KOPT-K1 (cell line): Measurements from ENCODE around the gene NRXN3.

ENCODE experiments used
- H3K27ac ChIP-seq: fragments of 200-600 bp; sonication (generic); 2 replicates; pipeline ENCODE4 v1.5.1; 2016; ENCODE audit warnings: antibody characterized with exemption, mild to moderate bottlenecking, low read depth, low read length; ENCODE audit not compliant: poor library complexity, severe bottlenecking
- H3K36me3 ChIP-seq: fragments of 200-600 bp; sonication (generic); 2 replicates; pipeline ENCODE4 v1.5.1; 2017; ENCODE audit warnings: antibody characterized with exemption, mild to moderate bottlenecking, low read length, moderate library complexity; ENCODE audit not compliant: insufficient read depth
- H3K9me3 ChIP-seq: fragments of 200-600 bp; sonication (generic); 2 replicates; pipeline ENCODE4 v1.5.1; 2017; ENCODE audit warnings: antibody characterized with exemption, low read length, mild to moderate bottlenecking; ENCODE audit not compliant: insufficient read depth, poor library complexity, severe bottlenecking

Gene NRXN3

GRCh38 chr14:78593949-78594348 lies 423.8 kb downstream of the NRXN3 start:
- no peak overlapping the region for H3K27ac ChIP-seq

GRCh38 chr14:78595797-78596196 lies 425.6 kb downstream of the NRXN3 start:
- Histone ChIP-seq H3K9me3 (no peaks in the 10 kb centered on the region), H3K36me3 (no peaks in the 10 kb centered on the region), H3K27ac (no peak overlapping the region)

More at GRCh38 chr14:78593949-78594348, 423.8 kb downstream of the NRXN3 start:
- Histone ChIP-seq H3K9me3 (no peaks in the 10 kb centered on the region), H3K36me3 (no peaks in the 10 kb centered on the region)

GRCh38 chr14:78598046-78598920 lies 428.1 kb downstream of the NRXN3 start:
- Histone ChIP-seq H3K36me3 (no peaks in the 10 kb centered on the region), H3K27ac (no peak overlapping the region), H3K9me3 (no peaks in the 10 kb centered on the region)

GRCh38 chr14:78605025-78605762 lies 435.0 kb downstream of the NRXN3 start:
- Histone ChIP-seq H3K27ac (no peak overlapping the region), H3K36me3 (no peaks in the 10 kb centered on the region), H3K9me3 (no peaks in the 10 kb centered on the region)

GRCh38 chr14:78605897-78606500 lies 435.8 kb downstream of the NRXN3 start:
- H3K27ac ChIP-seq = no peak overlapping the region
- no peaks in the 10 kb centered on the region for H3K36me3 ChIP-seq
- H3K9me3 ChIP-seq = no peaks in the 10 kb centered on the region

GRCh38 chr14:78608998-78609787 lies 439.0 kb downstream of the NRXN3 start:
- Histone ChIP-seq H3K27ac (no peak overlapping the region), H3K9me3 (no peaks in the 10 kb centered on the region), H3K36me3 (no peaks in the 10 kb centered on the region)

- Histone ChIP-seq H3K9me3 (no peaks in the 10 kb centered on the region), H3K36me3 (no peaks in the 10 kb centered on the region), H3K27ac (no peak overlapping the region)
Measured at GRCh38 chr14:78610994-78611393, 440.8 kb downstream of the NRXN3 start.

GRCh38 chr14:78611796-78612571 lies 441.8 kb downstream of the NRXN3 start:
- Histone ChIP-seq H3K36me3 (no peaks in the 10 kb centered on the region), H3K27ac (no peak overlapping the region), H3K9me3 (no peaks in the 10 kb centered on the region)

- Histone ChIP-seq H3K9me3 (no peaks in the 10 kb centered on the region), H3K36me3 (no peaks in the 10 kb centered on the region), H3K27ac (no peak overlapping the region)
Measured at GRCh38 chr14:78612666-78613065, 442.5 kb downstream of the NRXN3 start.

- Histone ChIP-seq H3K9me3 (no peaks in the 10 kb centered on the region), H3K36me3 (no peaks in the 10 kb centered on the region), H3K27ac (no peak overlapping the region)
Measured at GRCh38 chr14:78614593-78614992, 444.4 kb downstream of the NRXN3 start.

GRCh38 chr14:78617735-78618134 lies 447.6 kb downstream of the NRXN3 start:
- H3K27ac ChIP-seq = no peak overlapping the region
- no peaks in the 10 kb centered on the region for H3K36me3 ChIP-seq
- no peaks in the 10 kb centered on the region for H3K9me3 ChIP-seq

- Histone ChIP-seq H3K27ac (no peak overlapping the region), H3K36me3 (no peaks in the 10 kb centered on the region), H3K9me3 (no peaks in the 10 kb centered on the region)
Measured at GRCh38 chr14:78618368-78618767, 448.2 kb downstream of the NRXN3 start.

- Histone ChIP-seq H3K27ac (no peak overlapping the region), H3K9me3 (no peaks in the 10 kb centered on the region), H3K36me3 (no peaks in the 10 kb centered on the region)
Measured at GRCh38 chr14:78627114-78627513, 456.9 kb downstream of the NRXN3 start.

- H3K27ac ChIP-seq = no peak overlapping the region
- H3K36me3 ChIP-seq = no peaks in the 10 kb centered on the region
- H3K9me3 ChIP-seq = no peaks in the 10 kb centered on the region
Measured at GRCh38 chr14:78631551-78631950, 461.4 kb downstream of the NRXN3 start.
